IgD-negative memory B cell (primary cell): ENCODE results near the gene SEPTIN8. TPM values are rescaled to one million over a fixed set of nuclear protein-coding genes. Genes with fewer than 3 reads are reported as not detected.
"Not testable (repeated sequence)": the region's sequence is repeated elsewhere in the genome, so short reads cannot be mapped to it uniquely, and the experiment has no call there.

Experiments
- H3K27ac Mint-ChIP-seq, 3 donors: one replicate each; pipeline ENCODE4 v1.8.0; 2020 to 2022; ENCODE audit warnings: mild to moderate bottlenecking in 3 of 3, mixed read lengths in 3 of 3, moderate library complexity in 1 of 3
- H3K27me3 Mint-ChIP-seq: one replicate; pipeline ENCODE4 v1.8.0; 2021; ENCODE audit warnings: mixed read lengths
- H3K36me3 Mint-ChIP-seq: one replicate; pipeline ENCODE4 v1.8.0; 2020; ENCODE audit warnings: mild to moderate bottlenecking, mixed read lengths
- H3K4me1 Mint-ChIP-seq, 3 donors: one replicate each; pipeline ENCODE4 v1.8.0; 2020 to 2022; ENCODE audit warnings: mixed read lengths in 3 of 3, mild to moderate bottlenecking in 1 of 3
- H3K4me3 Mint-ChIP-seq, 4 donors: one replicate each; pipeline ENCODE4 v1.8.0; 2020 to 2022; ENCODE audit warnings: mild to moderate bottlenecking in 4 of 4, mixed read lengths in 4 of 4, moderate library complexity in 3 of 4
- H3K9me3 Mint-ChIP-seq, 3 donors: one replicate each; pipeline ENCODE4 v1.8.0; 2020 to 2021; ENCODE audit warnings: mixed read lengths in 3 of 3, mild to moderate bottlenecking in 1 of 3
- polyA plus RNA-seq: library from polyadenylated mRNA; unstranded; fragments of 300-500 nt; fragmentation: Illumina TruSeq; gene quantifications from one replicate; pipeline ENCODE4 v1.2.3, GENCODE V29; 2021

Gene SEPTIN8
- polyA plus RNA-seq, 1 donor from 2014 or later: 1.1 TPM

DNA sequence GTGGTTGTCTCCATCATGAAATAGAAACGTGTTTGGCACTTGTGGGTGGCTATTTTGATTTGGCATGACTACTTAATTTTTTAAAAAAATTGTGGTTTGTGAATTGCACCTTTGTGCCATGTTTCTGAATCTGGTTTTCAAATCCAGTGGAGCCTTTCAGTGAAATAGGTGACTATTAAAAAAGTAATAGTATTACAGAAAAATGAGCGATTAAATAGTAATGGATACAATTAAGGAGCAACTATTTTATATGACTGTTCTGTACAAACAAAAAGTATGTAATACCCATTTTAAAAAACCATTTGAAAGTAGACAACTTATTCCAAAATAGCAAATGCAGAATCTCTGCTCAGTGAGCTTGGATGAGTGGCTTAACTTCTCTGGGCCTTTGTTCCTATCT, 39.0 kb upstream of the SEPTIN8 start:
- peaks cover 0 to 1% (median 0%) of the 10 kb centered on the region in 3 donors for H3K9me3 Mint-ChIP-seq
- no peak overlapping the region for H3K27ac Mint-ChIP-seq
- no peak overlapping the region for H3K4me3 Mint-ChIP-seq
- no peaks in the 10 kb centered on the region for H3K36me3 Mint-ChIP-seq
- H3K27me3 Mint-ChIP-seq: peaks cover 33% of the 10 kb centered on the region
- H3K4me1 Mint-ChIP-seq: peaks cover 12 to 17% (median 16%) of the 10 kb centered on the region in 3 donors

DNA sequence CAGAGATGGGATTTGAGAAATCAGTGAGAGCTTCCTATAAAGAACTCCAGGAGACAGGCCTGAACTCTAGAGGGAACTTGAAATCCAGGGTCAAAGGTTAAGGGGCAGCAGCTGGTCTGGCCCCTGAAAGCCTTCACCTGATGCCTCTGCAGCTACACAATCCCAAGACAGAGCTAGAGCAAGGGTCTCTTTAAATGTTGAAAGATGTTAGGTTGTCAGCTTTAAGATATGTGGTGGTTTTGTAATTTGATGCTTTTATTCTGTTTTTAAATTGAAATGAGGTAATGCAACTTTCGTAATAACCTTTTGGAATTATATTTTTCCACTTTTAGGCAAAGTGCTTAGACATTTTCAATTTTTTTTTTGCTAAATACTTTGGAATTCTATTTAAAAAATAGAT, 38.4 kb upstream of the SEPTIN8 start:
- Mint-ChIP-seq H3K27me3 (peaks cover 32% of the 10 kb centered on the region), H3K36me3 (no peaks in the 10 kb centered on the region), H3K4me3 (peak overlapping the region in 2 of 4 donors; percentile 41 to 54), H3K9me3 (peaks cover 0 to 1% (median 0%) of the 10 kb centered on the region in 3 donors), H3K27ac (no peak overlapping the region), H3K4me1 (peaks cover 12 to 17% (median 16%) of the 10 kb centered on the region in 3 donors)

DNA sequence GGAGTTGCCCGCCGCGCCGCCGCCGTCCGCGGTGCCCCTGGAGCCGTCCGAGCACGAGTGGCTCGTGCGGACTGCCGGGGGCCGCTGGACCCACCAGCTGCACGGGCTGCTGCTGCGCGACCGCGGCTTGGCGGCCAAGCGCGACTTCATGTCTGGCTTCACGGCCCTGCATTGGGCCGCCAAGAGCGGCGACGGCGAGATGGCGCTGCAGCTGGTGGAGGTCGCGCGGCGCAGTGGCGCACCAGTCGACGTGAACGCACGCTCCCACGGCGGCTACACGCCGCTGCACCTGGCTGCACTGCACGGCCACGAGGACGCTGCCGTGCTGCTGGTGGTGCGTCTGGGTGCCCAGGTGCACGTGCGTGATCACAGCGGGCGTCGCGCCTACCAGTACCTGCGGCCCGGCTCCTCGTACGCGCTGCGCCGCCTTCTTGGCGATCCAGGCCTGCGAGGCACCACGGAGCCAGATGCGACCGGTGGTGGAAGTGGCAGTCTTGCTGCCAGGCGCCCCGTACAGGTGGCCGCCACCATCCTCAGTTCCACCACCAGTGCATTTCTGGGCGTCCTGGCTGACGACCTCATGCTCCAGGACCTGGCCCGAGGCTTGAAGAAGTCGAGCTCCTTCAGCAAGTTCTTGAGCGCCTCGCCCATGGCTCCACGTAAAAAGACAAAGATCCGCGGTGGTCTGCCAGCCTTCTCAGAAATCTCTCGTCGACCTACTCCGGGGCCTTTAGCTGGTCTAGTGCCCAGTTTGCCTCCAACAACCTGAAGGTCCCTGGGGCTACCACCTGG, 37.7 kb upstream of the SEPTIN8 start:
- Mint-ChIP-seq H3K27me3 (peaks cover 30% of the 10 kb centered on the region), H3K36me3 (no peaks in the 10 kb centered on the region), H3K9me3 (peaks cover 0 to 1% (median 0%) of the 10 kb centered on the region in 3 donors), H3K4me3 (peak overlapping the region in 2 of 4 donors; percentile 41 to 54), H3K27ac (no peak overlapping the region), H3K4me1 (peaks cover 7 to 17% (median 11%) of the 10 kb centered on the region in 3 donors)

DNA sequence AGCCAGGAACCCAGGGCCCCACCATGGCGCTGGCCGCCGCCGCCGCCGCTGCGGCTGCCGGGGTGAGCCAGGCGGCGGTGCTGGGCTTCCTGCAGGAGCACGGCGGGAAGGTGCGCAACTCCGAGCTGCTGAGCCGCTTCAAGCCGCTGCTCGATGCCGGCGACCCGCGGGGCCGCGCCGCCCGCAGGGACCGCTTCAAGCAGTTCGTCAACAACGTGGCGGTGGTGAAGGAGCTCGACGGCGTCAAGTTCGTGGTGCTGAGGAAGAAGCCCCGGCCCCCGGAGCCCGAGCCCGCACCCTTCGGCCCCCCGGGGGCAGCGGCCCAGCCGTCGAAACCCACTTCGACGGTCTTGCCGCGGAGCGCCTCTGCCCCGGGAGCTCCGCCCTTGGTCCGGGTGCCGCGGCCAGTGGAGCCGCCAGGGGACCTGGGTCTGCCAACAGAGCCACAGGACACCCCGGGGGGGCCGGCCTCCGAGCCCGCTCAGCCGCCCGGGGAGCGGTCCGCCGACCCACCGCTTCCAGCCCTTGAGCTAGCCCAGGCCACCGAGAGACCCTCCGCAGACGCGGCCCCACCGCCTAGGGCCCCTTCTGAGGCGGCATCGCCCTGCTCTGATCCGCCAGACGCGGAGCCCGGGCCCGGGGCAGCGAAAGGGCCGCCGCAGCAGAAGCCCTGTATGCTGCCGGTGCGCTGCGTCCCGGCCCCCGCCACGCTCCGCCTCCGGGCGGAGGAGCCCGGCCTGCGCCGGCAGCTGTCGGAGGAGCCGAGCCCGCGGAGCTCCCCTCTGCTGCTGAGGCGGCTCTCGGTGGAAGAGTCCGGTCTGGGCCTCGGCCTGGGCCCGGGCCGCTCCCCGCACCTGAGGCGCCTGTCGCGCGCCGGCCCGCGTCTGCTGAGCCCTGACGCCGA, 36.8 kb upstream of the SEPTIN8 start:
- Mint-ChIP-seq H3K9me3 (peaks cover 0 to 1% (median 0%) of the 10 kb centered on the region in 3 donors), H3K4me3 (no peak overlapping the region), H3K27ac (no peak overlapping the region), H3K4me1 (peaks cover 4 to 10% (median 7%) of the 10 kb centered on the region in 3 donors), H3K36me3 (no peaks in the 10 kb centered on the region), H3K27me3 (peaks cover 31% of the 10 kb centered on the region)

DNA sequence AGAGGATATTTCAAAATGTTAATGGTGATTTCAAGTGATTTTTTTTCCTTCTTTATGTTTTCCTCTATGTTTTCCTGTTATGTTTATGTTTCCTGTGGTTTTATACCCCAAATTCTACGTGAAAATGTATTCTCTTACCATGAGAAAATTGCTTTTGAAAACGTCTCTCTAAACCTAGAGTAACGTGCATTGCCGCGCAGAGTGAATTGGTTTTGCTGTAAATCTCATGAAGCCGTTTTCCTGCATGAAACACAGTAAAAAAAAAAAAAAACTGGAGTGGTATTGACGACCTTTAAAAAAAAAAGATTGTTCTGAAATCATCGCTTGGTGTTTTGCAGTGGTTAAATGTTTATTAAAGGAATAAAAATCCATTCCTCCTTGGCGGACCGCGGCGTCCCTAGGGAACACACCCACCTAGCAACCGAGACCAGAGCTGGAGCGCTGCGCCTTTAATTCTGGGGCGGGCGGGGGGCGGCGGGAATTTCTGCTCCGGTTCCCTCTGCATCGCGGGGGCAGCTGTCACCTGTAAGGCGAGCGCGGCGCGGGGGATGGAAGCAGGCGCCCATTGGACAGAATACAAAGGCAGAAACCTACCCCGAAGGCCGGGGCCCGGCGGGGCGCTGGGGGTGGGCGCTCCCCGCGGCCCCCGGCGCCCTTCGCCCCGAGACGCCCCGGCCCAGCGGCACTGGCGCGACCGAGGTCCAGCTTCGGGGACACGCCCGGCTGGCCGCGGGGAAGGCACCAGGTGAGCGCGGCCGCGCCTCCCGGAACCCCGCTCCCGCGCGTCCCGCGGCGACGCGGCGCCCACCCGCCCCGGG, 36.0 kb upstream of the SEPTIN8 start, which contains the start of gene SOWAHA:
Gene SOWAHA, plus strand, starts transcription at position 522 of the 818 bp plus-strand sequence. CDS start 320 bp downstream, outside the sequence.
- peak within 1 kb of the TSS; percentile 40 to 93 (median 68) for H3K4me3 Mint-ChIP-seq
- peaks cover 0 to 1% (median 0%) of the 10 kb centered on the region in 3 donors for H3K9me3 Mint-ChIP-seq
- H3K4me1 Mint-ChIP-seq: peaks cover 4 to 10% (median 7%) of the 10 kb centered on the region in 3 donors
- H3K36me3 Mint-ChIP-seq: no peaks in the 10 kb centered on the region
- H3K27me3 Mint-ChIP-seq: peaks cover 31% of the 10 kb centered on the region
- peak within 1 kb of the TSS in 2 of 3 donors; percentile 73 to 76 for H3K27ac Mint-ChIP-seq

DNA sequence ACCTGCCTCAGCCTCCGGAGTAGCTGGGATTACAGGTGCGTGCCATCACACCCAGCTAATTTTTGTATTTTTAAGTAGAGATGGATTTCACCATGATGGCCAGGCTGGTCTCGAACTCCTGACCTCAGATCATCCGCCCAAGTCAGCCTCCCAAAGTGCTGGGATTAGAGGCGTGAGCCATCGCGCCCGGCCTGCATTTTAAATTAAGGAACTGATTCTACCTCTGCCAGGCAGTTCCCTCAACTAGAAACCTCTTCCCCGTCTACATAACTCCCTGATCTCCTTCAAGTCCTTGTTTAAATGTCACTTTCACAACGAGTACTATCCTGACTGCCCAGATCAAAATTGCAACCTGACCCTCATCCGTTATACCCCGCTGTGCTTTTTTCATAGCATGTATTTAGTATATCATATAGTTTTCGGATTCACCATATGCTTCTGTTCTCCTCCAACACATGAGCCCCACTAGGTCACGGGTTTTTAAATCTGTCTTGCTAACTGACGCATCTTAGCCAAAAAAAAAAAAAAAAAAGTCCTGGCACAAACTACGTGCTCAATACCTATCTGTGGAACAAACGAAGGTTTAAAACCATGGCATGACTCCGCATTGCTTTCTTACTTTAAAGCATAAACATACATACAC, 35.2 kb upstream of the SEPTIN8 start:
- Mint-ChIP-seq H3K4me1 (peaks cover 4 to 10% (median 7%) of the 10 kb centered on the region in 3 donors), H3K4me3 (peak overlapping the region; percentile 40 to 93 (median 68)), H3K27ac (no peak overlapping the region), H3K36me3 (no peaks in the 10 kb centered on the region), H3K9me3 (peaks cover 0 to 1% (median 0%) of the 10 kb centered on the region in 3 donors), H3K27me3 (peaks cover 34% of the 10 kb centered on the region)

DNA sequence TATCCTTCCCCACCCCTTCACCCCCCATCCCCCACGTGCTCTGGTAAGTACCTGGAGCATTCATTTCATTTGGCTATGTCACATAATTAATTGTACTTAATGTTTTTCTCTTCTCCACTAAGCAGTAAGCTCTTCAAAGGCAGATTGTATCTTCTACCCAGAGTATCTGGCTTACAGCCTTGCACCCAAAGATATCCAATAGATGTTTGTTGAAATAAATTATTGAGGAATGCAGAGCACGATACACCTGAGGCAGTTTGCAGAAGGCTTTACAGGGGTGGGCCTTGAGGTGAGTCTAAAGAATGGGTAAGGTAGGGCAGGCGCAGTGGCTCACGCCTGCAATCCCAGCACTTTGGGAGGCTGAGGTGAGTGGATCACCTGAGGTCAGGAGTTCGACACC, 33.6 kb upstream of the SEPTIN8 start:
- peaks cover 0 to 1% (median 0%) of the 10 kb centered on the region in 3 donors for H3K9me3 Mint-ChIP-seq
- peaks cover 4 to 10% (median 7%) of the 10 kb centered on the region in 3 donors for H3K4me1 Mint-ChIP-seq
- no peak overlapping the region for H3K4me3 Mint-ChIP-seq
- H3K27ac Mint-ChIP-seq: peak overlapping the region in 1 of 3 donors; percentile 73
- no peaks in the 10 kb centered on the region for H3K36me3 Mint-ChIP-seq
- H3K27me3 Mint-ChIP-seq: peaks cover 35% of the 10 kb centered on the region

DNA sequence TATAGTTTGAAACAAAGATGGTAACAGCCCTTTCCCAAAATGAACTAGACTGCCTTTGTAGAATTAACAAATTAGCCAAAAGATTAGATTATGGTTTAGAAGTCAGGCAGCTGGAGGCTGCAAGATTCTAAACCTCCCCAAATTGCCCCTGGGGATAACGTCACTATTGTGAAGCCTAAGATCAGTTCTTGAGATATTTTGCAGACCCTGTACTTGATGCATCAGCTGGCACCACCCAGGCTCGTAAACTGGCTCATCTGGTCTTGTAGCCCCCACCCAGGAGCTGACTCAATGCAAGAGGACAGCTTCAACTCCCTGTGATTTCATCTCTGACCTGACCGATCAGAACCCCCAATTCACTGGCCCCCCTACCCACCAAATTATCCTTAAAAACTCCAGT, 31.8 kb upstream of the SEPTIN8 start:
- Mint-ChIP-seq H3K36me3 (no peaks in the 10 kb centered on the region), H3K27me3 (peaks cover 30% of the 10 kb centered on the region), H3K4me3 (no peak overlapping the region), H3K27ac (no peak overlapping the region), H3K4me1 (peaks cover 7 to 17% (median 14%) of the 10 kb centered on the region in 3 donors), H3K9me3 (peaks cover 0 to 1% (median 0%) of the 10 kb centered on the region in 3 donors)

DNA sequence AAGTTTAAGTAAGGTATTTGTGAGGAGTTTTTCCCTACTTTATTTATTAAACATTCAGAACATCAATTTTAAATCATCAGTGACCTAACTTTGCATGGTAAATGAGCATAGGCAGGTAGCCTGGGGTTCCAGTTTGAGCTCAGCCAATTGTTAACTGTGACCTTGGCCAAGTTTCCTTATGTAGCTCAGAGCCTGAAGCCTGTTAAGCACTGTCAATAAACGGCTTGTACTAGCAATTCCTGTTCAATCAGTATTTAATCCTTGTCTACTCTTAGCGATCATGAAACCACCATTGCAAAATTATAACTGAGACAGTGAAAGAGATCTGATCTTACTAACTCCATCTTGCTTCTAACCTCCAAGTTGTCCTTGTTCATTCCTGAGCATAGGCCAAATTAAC, 31.4 kb upstream of the SEPTIN8 start:
- no peak overlapping the region for H3K4me3 Mint-ChIP-seq
- H3K9me3 Mint-ChIP-seq: peaks cover 0 to 1% (median 0%) of the 10 kb centered on the region in 3 donors
- H3K27me3 Mint-ChIP-seq: peaks cover 28% of the 10 kb centered on the region
- peaks cover 7 to 17% (median 14%) of the 10 kb centered on the region in 3 donors for H3K4me1 Mint-ChIP-seq
- no peaks in the 10 kb centered on the region for H3K36me3 Mint-ChIP-seq
- no peak overlapping the region for H3K27ac Mint-ChIP-seq

DNA sequence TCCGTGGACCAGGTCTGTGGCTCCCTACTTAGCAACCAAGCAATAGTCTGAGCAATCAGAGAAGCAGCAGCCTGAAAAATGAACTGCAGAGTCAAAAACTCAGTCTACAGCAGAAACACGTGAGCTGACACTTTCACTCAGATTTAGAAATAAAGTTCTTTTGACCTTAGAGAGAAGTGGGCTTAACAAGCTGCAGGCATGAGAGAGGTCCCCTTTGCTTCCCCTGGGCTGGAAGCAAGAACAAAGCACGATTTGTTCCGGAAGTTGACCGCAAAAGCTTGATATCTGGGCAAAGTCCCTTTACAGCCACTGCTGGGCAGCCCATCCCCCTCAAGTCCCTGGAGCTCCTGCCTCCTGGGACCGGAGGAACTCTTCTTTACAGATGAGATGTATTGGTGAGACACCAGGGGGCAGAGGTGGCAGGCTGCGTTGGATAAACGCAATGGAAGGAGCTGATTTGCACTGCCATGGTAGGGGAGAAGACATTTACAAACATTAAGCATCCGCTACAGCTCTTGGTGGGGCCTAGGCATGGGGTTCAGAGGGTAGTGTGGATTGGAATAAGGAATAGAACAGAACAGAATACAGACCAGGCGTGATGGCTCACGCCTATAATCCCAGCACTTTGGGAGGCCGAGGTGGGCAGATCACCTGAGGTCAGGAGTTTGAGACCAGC, 30.3 kb upstream of the SEPTIN8 start:
- peaks cover 5 to 10% (median 8%) of the 10 kb centered on the region in 3 donors for H3K4me1 Mint-ChIP-seq
- no peaks in the 10 kb centered on the region for H3K9me3 Mint-ChIP-seq
- peaks cover 21% of the 10 kb centered on the region for H3K27me3 Mint-ChIP-seq
- no peak overlapping the region for H3K4me3 Mint-ChIP-seq
- H3K27ac Mint-ChIP-seq: no peak overlapping the region
- H3K36me3 Mint-ChIP-seq: no peaks in the 10 kb centered on the region

DNA sequence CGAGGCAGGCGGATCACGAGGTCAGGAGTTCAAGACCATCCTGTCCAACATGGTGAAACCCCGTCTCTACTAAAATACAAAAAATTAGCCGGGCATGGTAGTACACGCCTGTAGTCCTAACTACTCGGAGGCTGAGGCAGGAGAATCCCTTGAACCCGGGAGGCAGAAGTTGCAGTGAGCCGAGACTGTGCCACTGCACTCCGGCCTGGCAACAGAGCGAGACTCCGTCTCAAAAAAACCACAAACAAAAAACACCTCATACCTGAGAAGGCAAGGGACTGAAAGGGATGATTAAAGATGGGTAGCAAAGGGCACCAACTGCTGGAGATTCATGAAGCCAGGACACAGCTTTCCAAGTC, 29.7 kb upstream of the SEPTIN8 start:
- not testable (repeated sequence) for H3K4me1 Mint-ChIP-seq, H3K27ac Mint-ChIP-seq, H3K9me3 Mint-ChIP-seq, H3K36me3 Mint-ChIP-seq, H3K4me3 Mint-ChIP-seq
- peaks cover 17% of the 10 kb centered on the region for H3K27me3 Mint-ChIP-seq

DNA sequence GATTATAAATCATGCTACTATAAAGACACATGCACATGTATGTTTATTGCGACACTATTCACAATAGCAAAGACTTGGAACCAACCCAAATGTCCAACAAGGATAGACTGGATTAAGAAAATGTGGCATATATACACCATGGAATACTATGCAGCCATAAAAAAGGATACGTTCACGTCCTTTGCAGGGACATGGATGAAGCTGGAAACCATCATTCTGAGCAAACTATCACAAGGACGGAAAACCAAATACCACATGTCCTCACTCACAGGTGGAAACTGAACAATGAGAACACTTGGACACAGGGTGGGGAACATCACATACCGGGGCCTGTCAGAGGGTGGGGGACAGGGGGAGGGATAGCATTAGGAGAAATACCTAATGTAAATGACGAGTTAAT, 28.8 kb upstream of the SEPTIN8 start:
- H3K4me1 Mint-ChIP-seq, H3K27ac Mint-ChIP-seq, H3K36me3 Mint-ChIP-seq, H3K4me3 Mint-ChIP-seq, H3K9me3 Mint-ChIP-seq: not testable (repeated sequence)
- peaks cover 14% of the 10 kb centered on the region for H3K27me3 Mint-ChIP-seq

DNA sequence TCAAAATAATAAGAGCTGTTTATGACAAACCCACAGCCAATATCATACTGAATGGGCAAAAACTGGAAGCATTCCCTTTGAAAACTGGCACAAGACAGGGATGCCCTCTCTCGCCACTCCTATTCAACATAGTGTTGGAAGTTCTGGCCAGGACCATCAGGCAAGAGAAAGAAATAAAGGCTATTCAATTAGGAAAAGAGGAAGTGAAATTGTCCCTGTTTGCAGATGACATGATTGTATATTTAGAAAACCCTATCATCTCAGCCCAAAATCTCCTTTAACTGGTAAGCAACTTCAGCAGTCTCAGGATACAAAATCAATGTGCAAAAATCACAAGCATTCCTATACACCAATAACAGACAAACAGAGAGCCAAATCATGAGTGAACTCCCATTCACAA, 27.2 kb upstream of the SEPTIN8 start:
- not testable (repeated sequence) for H3K4me3 Mint-ChIP-seq, H3K9me3 Mint-ChIP-seq, H3K36me3 Mint-ChIP-seq, H3K4me1 Mint-ChIP-seq, H3K27ac Mint-ChIP-seq
- peaks cover 15% of the 10 kb centered on the region for H3K27me3 Mint-ChIP-seq

DNA sequence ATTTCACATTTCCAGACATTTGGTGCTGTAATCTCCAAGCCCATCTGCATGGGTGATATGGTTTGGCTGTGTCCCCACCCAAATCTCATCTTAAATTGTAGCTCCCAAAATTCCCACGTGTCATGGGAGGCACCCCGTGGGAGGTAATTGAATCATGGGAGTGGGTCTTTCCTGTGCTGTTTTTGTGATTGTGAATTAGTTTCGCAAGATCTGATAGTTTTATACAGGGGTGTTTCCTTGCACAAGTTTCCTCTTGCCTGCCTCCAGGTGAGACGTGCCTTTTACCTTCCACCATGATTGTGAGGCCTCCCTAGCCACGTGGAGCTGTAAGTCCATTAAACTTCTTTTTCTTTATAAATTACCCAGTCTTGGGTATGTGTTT, 25.6 kb upstream of the SEPTIN8 start:
- peaks cover 14% of the 10 kb centered on the region for H3K27me3 Mint-ChIP-seq
- not testable (repeated sequence) for H3K4me3 Mint-ChIP-seq, H3K9me3 Mint-ChIP-seq, H3K27ac Mint-ChIP-seq, H3K36me3 Mint-ChIP-seq, H3K4me1 Mint-ChIP-seq
